Activated T-cell treated with anti-CD3 and anti-CD28 coated beads, Interleukin-2, amount 50 U/mL, for 72 hours (primary cell): ENCODE measurements around the gene WDPCP. TPM values are rescaled to one million over a fixed set of nuclear protein-coding genes. Genes with fewer than 3 reads are reported as not detected.
"Not testable (repeated sequence)": the region's sequence is repeated elsewhere in the genome, so short reads cannot be mapped to it uniquely, and the experiment has no call there.

ENCODE experiments used
- ATAC-seq, 2 donors: fragments of 150-1000 bp; cut with Tn5 transposase; replicated peaks in 1 of 2; 2 replicates each; pipeline ENCODE4 v1.10.0; 2021; ENCODE audit warnings: moderate library complexity in 2 of 2, mild to moderate bottlenecking in 1 of 2
- DNase-seq, 2 donors: peaks; one replicate each; pipeline ENCODE4 v3.0.0; 2021 to 2022; ENCODE audit warnings: mixed read lengths in 1 of 2
- H3K27ac Mint-ChIP-seq: one replicate; pipeline ENCODE4 v1.8.0; 2022; ENCODE audit warnings: mild to moderate bottlenecking, moderate library complexity, mixed read lengths
- H3K27me3 Mint-ChIP-seq: one replicate; pipeline ENCODE4 v1.8.0; 2022; ENCODE audit warnings: low read depth, mixed read lengths
- H3K36me3 Mint-ChIP-seq, 2 donors: one replicate each; pipeline ENCODE4 v1.8.0; 2022; ENCODE audit warnings: mixed read lengths in 2 of 2, mild to moderate bottlenecking in 1 of 2; ENCODE audit not compliant: insufficient read depth in 2 of 2
- H3K4me1 Mint-ChIP-seq: one replicate; pipeline ENCODE4 v1.8.0; 2022; ENCODE audit warnings: low read depth, mixed read lengths
- H3K4me3 Mint-ChIP-seq, 2 donors: one replicate each; pipeline ENCODE4 v1.8.0; 2022; ENCODE audit warnings: mild to moderate bottlenecking in 2 of 2, mixed read lengths in 2 of 2, moderate library complexity in 2 of 2
- H3K9me3 Mint-ChIP-seq, 2 donors: one replicate each; pipeline ENCODE4 v1.8.0; 2022; ENCODE audit warnings: mixed read lengths in 2 of 2
- total RNA-seq, 2 donors: library from RNA; stranded (reverse); gene quantifications; one replicate each; pipeline ENCODE4 v1.2.3, GENCODE V29; 2022

Gene WDPCP
- total RNA-seq, 2 donors from 2014 or later: 7.0 to 10.0 TPM

DNA sequence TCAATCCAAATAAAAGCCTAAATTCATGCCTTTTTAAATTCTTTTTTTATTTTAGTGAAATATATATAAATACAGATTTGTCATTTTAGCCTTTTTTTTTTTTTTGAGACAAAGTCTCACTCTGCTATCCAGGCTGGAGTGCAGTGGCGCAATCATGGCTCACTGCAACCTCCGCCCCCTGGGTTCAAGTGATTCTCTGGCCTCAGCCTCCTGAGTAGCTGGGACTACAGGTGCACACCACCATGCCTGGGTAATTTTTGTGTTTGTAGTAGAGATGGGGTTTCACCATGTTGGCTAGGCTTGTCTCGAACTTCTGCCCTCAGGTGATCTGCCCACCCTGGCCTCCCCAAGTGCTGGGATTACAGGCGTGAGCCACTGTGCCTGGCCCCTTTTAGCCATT lies 513.9 kb downstream of the WDPCP start:
- not testable (repeated sequence) for H3K4me1 Mint-ChIP-seq, H3K27me3 Mint-ChIP-seq, H3K36me3 Mint-ChIP-seq, H3K4me3 Mint-ChIP-seq, H3K9me3 Mint-ChIP-seq, H3K27ac Mint-ChIP-seq, ATAC-seq, DNase-seq

DNA sequence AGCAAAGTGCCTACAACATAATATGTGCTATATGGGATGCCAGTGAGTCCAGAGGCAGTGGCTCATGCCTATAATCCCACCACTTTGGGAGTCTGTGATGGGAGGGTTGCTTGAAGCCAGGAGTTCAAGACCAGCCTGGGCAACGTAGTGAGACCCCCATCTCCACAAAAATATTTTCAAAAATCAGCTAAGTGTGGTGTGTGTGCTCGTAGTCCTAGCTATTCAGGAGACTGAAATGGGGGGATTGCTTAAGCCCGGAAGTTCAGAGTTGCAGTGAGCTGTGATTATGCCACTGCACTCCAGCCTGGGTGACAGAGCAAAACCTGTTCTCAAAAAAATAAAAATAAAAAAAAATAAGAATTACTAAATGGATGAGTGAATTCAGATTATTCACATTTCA lies 514.3 kb downstream of the WDPCP start:
- H3K27me3 Mint-ChIP-seq: no peaks in the 10 kb centered on the region
- DNase-seq: no peak
- no peak for ATAC-seq

DNA sequence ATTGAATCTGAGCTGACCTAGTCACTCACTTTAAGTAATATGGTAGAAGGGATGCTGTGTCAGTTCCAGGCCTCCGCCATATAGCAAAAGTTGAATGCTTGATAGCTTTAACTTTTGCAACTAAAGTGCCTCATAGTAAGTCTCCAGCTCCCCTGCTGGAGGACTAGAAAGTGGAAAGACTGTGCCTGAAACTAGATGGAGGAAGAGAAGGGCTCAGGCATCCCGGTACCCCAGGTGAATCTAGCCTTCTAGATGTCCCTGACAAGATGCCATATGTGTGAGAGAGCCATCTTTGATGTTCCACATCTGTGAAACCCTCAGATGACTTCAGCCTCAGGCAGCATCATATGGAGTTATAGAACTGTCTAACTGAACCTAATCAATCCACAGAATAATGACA lies 516.6 kb downstream of the WDPCP start:
- Mint-ChIP-seq H3K27ac (no peak overlapping the region), H3K4me3 (no peak overlapping the region), H3K4me1 (no peaks in the 10 kb centered on the region), H3K27me3 (peaks cover 15% of the 10 kb centered on the region), H3K36me3 (no peaks in the 10 kb centered on the region), H3K9me3 (no peaks in the 10 kb centered on the region)
- DNase-seq: no peak
- no peak for ATAC-seq

More for the DNA sequence above, 514.3 kb downstream of the WDPCP start:
- no peak overlapping the region for H3K4me3 Mint-ChIP-seq
- H3K36me3 Mint-ChIP-seq: no peaks in the 10 kb centered on the region
- H3K9me3 Mint-ChIP-seq: no peaks in the 10 kb centered on the region
- no peak overlapping the region for H3K27ac Mint-ChIP-seq
- H3K4me1 Mint-ChIP-seq: peaks cover 7% of the 10 kb centered on the region

Other genes starting within 250 kb of the WDPCP start
- 100 to 1,000 TPM; 170 to 171 TPM for gene MDH1, start 486 bp upstream of the WDPCP start, total RNA-seq